Thyroid gland (tissue), 4 donors: ENCODE data around the gene TM7SF3. TPM values are rescaled to one million over a fixed set of nuclear protein-coding genes. Genes with fewer than 3 reads are reported as not detected.

Experiments
- DNase-seq, 2 donors: peaks; one replicate each; pipeline ENCODE4 v3.0.0-alpha.2; 2019
- H3K27ac ChIP-seq, 3 donors: fragments of 200-600 bp; sonication (generic); 1 replicate in 2 of 3; 2 replicates in 1 of 3; pipeline ENCODE4 v1.5.1; 2016 to 2019; ENCODE audit warnings: mild to moderate bottlenecking in 1 of 3, moderate library complexity in 1 of 3
- H3K27me3 ChIP-seq: fragments of 200-600 bp; sonication (generic); one replicate; pipeline ENCODE4 v1.5.1; 2019
- H3K36me3 ChIP-seq, 2 donors: fragments of 200-600 bp; sonication (generic); one replicate each; pipeline ENCODE4 v1.5.1; 2016 to 2019
- H3K4me1 ChIP-seq, 2 donors: fragments of 200-600 bp; sonication (generic); one replicate each; pipeline ENCODE4 v1.5.1; 2017 to 2019
- H3K4me3 ChIP-seq, 3 donors: fragments of 200-600 bp; sonication (generic); replicated peaks in 1 of 3; 1 replicate in 2 of 3; 2 replicates in 1 of 3; pipeline ENCODE4 v1.5.1; 2016; ENCODE audit warnings: mild to moderate bottlenecking in 1 of 3
- H3K9me3 ChIP-seq: fragments of 200-600 bp; sonication (generic); one replicate; pipeline ENCODE4 v1.5.1; 2017
- POLR2A ChIP-seq, 2 donors: fragments of 450-650 bp; IDR thresholded peaks; one replicate each; pipeline ENCODE4 v1.6.1; 2017; ENCODE audit warnings: antibody characterized with exemption in 2 of 2, mild to moderate bottlenecking in 2 of 2, moderate library complexity in 1 of 2
- WGBS, 2 donors: methylation state at CpG; one replicate each; pipeline ENCODE4 v1.1.5; 2017; 5-methylcytosine and 5-hydroxymethylcytosine counted together
- intact Hi-C: fragments of 100-400 bp; cut with DNase I; formaldehyde crosslinking; loops from one replicate; pipeline ENCODE4 v1.15.1; 2023
- total RNA-seq, 4 donors: library from RNA; depleted of rRNA; stranded (reverse); fragments of >200 nt; gene quantifications; one replicate each; pipeline ENCODE4 v1.2.3, GENCODE V29; 2016
- TF ChIP-seq, protein P1 (sequence below), 6 experiments: fragments of 200-600 bp in 3 of 6; fragments of 450-650 bp in 3 of 6; sonication (generic) in 3 of 6; IDR thresholded peaks; one replicate each; pipeline ENCODE4 v1.5.1; 2016 to 2019; ENCODE audit warnings: antibody characterized with exemption in 6 of 6, mild to moderate bottlenecking in 2 of 6, inconsistent platforms in 1 of 6, moderate library complexity in 1 of 6

The TM7SF3 gene
- total RNA-seq, 4 donors from 2014 or later, result 69.7 to 213 (median 76.8) TPM

DNA sequence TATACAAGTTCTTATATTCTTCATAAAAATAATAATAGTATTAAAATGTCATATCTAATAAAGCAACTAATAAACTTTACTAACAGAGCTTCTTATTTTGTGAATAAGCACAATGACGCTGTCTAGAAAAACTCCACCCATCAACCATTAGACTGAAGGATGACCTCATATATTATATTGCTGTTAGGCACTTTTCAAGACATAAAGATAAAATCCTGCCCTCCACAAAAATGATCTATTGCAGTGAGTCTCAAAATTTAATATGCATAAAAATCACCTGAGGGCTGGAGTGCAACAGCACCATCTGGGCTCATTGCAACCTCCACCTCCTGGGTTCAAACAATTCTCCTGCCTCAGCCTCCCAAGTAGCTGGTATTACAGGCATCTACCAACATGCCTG lies 20.1 kb downstream of the TM7SF3 start:
- no peak for DNase-seq
- no peaks in the 10 kb centered on the region for H3K27me3 ChIP-seq
- peaks cover 0 to 6% of the 10 kb centered on the region in 2 donors for H3K36me3 ChIP-seq
- H3K4me1 ChIP-seq, result no peaks in the 10 kb centered on the region
- intact Hi-C loops, result no loop called here
- H3K9me3 ChIP-seq, result no peaks in the 10 kb centered on the region
- no peak for TF ChIP-seq POLR2A (IDR thresholded peaks at IDR 0.05)
- TF ChIP-seq, protein P1, sequence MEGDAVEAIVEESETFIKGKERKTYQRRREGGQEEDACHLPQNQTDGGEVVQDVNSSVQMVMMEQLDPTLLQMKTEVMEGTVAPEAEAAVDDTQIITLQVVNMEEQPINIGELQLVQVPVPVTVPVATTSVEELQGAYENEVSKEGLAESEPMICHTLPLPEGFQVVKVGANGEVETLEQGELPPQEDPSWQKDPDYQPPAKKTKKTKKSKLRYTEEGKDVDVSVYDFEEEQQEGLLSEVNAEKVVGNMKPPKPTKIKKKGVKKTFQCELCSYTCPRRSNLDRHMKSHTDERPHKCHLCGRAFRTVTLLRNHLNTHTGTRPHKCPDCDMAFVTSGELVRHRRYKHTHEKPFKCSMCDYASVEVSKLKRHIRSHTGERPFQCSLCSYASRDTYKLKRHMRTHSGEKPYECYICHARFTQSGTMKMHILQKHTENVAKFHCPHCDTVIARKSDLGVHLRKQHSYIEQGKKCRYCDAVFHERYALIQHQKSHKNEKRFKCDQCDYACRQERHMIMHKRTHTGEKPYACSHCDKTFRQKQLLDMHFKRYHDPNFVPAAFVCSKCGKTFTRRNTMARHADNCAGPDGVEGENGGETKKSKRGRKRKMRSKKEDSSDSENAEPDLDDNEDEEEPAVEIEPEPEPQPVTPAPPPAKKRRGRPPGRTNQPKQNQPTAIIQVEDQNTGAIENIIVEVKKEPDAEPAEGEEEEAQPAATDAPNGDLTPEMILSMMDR (IDR thresholded peaks at IDR 0.05), result no peak
- no peak overlapping the region for H3K4me3 ChIP-seq
- 96 to 97% methylated on average over 1 of the region's 1 CpG for WGBS, 2 donors
- H3K27ac ChIP-seq, result no peak overlapping the region

DNA sequence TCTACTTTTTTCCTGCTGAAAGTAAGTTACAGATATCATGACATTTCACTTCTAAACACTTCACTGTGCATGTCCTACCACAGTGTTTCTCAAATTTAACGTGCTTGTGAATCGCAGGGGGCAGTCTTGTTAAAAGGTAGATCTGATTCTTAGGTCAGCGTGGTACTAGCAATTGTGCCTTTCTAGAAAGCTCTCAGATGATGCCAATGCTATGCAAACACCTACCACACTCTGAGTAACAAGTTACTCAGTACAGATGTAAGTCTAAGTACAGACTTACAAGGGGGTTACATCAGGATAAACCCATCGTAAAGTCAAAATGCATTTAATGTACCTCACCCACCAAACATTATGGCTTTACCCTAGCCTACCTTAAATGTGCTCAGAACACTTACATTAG lies 22.4 kb downstream of the TM7SF3 start:
- TF ChIP-seq POLR2A (IDR thresholded peaks at IDR 0.05), result no peak
- TF ChIP-seq, protein P1 (IDR thresholded peaks at IDR 0.05), result no peak
- DNase-seq, result no peak
- 95 to 97% methylated on average over 4 of the region's 4 CpGs for WGBS, 2 donors
- Histone ChIP-seq H3K27me3 (no peaks in the 10 kb centered on the region), H3K4me3 (no peak overlapping the region), H3K27ac (no peak overlapping the region), H3K36me3 (peaks cover 0 to 6% of the 10 kb centered on the region in 2 donors), H3K9me3 (no peaks in the 10 kb centered on the region), H3K4me1 (peaks cover 8 to 10% of the 10 kb centered on the region in 2 donors)
- intact Hi-C loops, result no loop called here

DNA sequence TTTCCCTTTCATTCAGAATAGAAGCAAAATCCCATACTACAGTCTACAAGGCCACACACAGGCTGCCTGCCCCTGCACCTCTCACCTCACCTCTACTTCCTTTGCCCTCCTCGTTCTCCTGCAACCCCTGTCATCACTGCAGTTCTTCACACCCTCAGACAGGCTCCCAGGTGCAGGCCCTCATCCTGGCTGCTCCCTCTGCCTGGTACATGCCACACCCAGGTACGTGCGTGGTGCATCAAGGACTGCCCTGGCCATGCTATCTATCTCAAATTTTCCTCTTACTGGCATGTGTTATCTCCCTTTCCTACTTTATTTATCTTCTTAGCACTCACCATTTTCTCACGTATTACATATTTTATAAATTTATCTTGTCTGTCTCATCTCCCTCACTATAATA lies 24.3 kb downstream of the TM7SF3 start:
- H3K4me1 ChIP-seq, result peaks cover 11 to 13% of the 10 kb centered on the region in 2 donors
- intact Hi-C loops, result no loop called here
- H3K36me3 ChIP-seq, result peaks cover 0 to under 1% of the 10 kb centered on the region in 2 donors
- no peak for DNase-seq
- no peak overlapping the region for H3K27ac ChIP-seq
- TF ChIP-seq, protein P1 (IDR thresholded peaks at IDR 0.05), result no peak
- TF ChIP-seq POLR2A (IDR thresholded peaks at IDR 0.05), result no peak
- H3K9me3 ChIP-seq, result no peaks in the 10 kb centered on the region
- H3K4me3 ChIP-seq, result no peak overlapping the region
- no peaks in the 10 kb centered on the region for H3K27me3 ChIP-seq
- WGBS, 2 donors, result 87 to 94% methylated on average over 4 of the region's 4 CpGs

DNA sequence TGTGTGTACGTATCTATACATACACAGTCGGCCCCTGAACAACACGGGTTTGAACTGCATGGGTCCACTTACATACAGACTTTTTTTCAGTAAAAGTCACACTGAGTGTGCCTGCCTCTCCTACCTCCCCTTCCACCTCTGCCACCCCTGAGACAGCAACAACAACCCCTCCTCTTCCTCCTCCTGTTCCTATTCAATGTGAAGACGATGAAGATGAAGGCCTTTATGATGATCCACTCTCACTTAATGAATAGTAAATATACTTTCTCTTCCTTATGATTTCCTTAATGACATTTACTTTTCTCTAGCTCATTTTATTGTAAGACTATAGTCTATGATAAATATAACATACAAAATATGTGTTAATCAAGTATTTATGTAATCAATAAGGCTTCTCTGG lies 25.5 kb downstream of the TM7SF3 start:
- 88 to 94% methylated on average over 4 of the region's 4 CpGs for WGBS, 2 donors
- no peaks in the 10 kb centered on the region for H3K9me3 ChIP-seq
- no peaks in the 10 kb centered on the region for H3K36me3 ChIP-seq
- DNase-seq, result no peak
- intact Hi-C loops, result no loop called here
- no peak for TF ChIP-seq POLR2A (IDR thresholded peaks at IDR 0.05)
- TF ChIP-seq, protein P1 (IDR thresholded peaks at IDR 0.05), result no peak
- no peak overlapping the region for H3K4me3 ChIP-seq
- H3K4me1 ChIP-seq, result peaks cover 11 to 13% of the 10 kb centered on the region in 2 donors
- H3K27me3 ChIP-seq, result no peaks in the 10 kb centered on the region
- H3K27ac ChIP-seq, result no peak overlapping the region

DNA sequence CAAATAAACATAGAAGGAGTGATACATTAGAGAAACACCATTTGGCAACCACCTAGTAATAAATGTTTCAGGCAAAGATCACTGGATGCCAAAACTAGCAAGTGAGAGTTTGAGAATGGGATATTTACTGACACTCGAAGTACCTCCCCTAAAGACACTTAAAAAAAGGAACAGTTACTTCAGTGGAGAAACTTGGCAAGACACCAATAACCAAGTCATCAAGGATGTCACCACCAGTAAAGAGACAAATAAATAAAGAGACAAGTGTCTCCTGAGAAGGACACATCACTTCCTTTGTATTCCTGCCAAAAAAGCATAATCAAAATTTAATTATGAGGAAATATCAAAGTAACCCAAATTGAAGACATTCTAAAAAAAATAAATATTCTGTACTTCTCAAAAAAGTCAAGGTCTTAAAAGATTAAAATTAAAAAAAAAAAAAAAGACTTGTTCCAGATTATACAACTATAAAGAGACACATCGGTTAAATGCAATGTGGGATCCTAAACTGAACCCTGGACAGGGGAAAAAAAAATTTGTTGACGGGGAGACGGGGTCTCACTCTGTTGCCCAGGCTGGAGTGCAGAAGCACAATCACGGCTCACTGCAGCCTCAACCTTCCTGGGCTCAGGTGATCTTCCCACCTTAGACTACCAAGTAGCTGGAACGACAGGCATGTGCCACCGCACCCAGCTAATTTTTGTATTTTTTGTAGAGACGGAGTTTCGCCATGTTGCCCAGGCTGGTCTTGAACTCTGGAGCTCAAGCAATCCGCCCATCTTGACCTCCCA lies 26.4 kb downstream of the TM7SF3 start:
- no peaks in the 10 kb centered on the region for H3K9me3 ChIP-seq
- intact Hi-C loops, result no loop called here
- H3K36me3 ChIP-seq, result no peaks in the 10 kb centered on the region
- no peaks in the 10 kb centered on the region for H3K27me3 ChIP-seq
- H3K4me1 ChIP-seq, result peaks cover 11 to 13% of the 10 kb centered on the region in 2 donors
- TF ChIP-seq, protein P1 (IDR thresholded peaks at IDR 0.05), result no peak
- TF ChIP-seq POLR2A (IDR thresholded peaks at IDR 0.05), result no peak
- DNase-seq, result no peak
- 84 to 85% methylated on average over 10 of the region's 10 CpGs for WGBS, 2 donors
- H3K4me3 ChIP-seq, result no peak overlapping the region
- peak overlapping the region in 2 of 3 donors; percentile 10 to 53 for H3K27ac ChIP-seq
